Activated naive CD4-positive, alpha-beta T cell treated with anti-CD3 and anti-CD28 coated beads, Interleukin-2, amount 50 U/mL, for 16 hours (primary cell): Measurements from ENCODE around the gene H6PD.

Source experiments
- DNase-seq: peaks from one replicate; pipeline ENCODE4 v3.0.0-alpha.2; 2020

The H6PD gene, protein sequence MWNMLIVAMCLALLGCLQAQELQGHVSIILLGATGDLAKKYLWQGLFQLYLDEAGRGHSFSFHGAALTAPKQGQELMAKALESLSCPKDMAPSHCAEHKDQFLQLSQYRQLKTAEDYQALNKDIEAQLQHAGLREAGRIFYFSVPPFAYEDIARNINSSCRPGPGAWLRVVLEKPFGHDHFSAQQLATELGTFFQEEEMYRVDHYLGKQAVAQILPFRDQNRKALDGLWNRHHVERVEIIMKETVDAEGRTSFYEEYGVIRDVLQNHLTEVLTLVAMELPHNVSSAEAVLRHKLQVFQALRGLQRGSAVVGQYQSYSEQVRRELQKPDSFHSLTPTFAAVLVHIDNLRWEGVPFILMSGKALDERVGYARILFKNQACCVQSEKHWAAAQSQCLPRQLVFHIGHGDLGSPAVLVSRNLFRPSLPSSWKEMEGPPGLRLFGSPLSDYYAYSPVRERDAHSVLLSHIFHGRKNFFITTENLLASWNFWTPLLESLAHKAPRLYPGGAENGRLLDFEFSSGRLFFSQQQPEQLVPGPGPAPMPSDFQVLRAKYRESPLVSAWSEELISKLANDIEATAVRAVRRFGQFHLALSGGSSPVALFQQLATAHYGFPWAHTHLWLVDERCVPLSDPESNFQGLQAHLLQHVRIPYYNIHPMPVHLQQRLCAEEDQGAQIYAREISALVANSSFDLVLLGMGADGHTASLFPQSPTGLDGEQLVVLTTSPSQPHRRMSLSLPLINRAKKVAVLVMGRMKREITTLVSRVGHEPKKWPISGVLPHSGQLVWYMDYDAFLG

DNA sequence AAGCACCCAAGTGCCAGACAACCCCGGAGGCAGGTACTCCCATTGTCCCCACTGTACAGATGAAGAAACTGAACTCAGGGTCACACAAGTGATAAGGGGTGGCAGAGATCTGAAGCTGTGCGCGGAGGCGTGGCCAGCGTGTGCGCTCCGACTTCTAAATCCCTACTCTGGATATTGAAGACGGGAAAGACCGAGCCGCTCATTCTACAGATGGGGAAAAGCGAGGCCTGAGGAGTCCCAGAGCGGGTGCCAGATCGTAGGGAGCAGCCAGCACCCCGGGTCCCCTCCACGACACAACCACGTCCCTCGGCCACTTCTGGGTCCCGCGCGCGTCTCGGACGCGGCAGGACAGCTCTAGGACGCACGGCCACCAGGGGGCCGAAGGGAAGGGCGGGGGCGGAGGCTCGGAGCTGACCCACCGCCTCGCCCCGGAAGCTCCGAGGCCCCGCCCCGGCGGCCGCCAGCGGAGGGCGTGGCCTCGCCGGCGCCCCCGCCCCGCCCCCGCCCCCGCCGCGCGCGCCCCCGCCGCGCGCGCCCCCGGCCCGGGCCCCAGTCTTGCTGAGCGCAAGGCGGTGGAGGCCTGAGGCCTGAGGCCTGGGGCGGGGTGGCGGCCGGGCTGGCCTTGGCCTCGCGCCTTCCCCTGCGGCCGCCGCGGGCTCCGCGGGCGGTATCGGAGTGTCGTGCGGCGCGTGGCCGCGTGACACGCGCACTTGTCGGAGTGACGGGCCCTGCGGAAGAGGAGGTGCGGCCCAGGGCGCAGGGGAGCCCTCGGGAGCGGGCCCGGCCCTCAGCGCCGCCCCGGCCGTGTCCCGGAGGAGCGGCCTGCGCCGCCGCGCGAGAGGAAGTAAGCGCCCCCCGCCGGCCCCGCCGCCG lies at the start of gene H6PD:
Gene H6PD, plus strand, starts transcription at position 552 of the 873 bp plus-strand sequence. CDS start 10,161 bp downstream, outside the sequence.
- DNase-seq = peak; percentile 70

DNA sequence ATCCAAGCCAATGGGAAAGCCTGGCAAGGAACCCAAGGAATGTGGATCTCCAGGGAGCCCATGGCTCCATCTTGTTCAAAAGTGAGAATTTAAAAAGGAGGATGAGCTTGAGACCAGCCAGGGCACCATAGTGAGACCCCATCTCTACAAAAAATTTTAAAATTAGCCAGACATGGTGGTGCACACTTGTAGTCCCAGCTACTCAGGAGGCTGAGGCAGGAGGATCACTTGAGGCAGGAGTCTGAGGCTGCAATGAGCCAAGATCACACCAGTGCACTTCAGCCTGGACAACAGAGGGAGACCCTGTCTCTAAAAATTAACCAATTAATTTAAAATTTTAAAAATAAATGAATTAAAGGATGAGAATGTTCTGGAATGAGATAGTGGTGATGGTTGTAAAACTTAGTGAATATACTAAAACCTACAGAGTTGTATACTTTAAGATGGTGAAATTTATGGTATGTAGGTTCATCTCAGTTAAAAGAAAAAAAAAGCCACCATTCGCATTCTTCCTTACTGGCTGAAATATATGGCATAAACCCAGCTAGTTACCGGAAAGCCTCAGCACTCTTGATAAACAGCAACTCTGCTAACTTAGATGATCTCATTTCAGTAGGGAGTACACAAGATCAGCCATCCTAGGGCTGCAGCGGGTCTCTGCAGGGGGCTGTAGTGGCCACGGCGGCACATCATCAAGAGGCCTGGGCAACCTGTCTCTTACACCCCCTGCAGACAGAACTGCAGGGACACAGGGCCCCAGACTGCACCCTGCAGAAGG lies 48.3 kb upstream of the H6PD start:
- DNase-seq = no peak

DNA sequence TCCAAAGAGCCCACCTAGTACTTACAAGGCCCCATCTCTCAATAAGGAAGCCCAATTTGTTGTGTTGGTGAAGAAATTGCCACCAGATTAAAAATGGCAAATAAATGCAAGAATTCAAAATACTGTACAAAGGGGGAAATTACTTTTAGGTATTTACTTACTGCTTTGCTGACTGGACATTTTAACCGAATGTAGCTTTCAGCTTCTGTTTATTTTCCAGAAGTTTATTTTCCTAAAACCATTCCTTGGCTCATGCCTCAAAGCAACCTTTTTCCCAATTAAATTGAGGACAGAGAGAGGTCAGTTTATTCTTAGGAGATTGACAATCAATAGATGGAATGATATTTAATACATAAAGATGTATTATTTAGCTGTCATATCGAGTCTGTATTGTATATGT lies 47.6 kb upstream of the H6PD start:
- no peak for DNase-seq

DNA sequence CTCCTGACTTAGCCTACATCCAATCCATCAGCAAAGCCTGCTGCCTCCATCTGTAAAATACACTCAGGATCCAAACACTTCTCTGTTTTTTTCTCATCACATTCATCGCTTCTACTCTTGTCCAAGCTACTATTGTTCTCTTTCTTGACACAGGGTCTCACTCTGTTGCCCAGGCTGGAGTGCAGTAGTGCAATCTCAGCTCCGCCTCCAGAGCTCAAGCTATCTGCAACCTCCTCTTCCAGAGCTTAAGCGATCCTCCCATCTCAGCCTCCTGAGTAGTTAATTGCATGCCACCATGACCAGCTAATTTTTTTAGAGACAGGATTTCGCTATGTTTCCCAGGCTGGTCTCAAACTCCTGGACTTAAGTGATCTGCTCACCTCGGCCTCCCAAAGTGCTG lies 44.3 kb upstream of the H6PD start:
- DNase-seq = no peak

DNA sequence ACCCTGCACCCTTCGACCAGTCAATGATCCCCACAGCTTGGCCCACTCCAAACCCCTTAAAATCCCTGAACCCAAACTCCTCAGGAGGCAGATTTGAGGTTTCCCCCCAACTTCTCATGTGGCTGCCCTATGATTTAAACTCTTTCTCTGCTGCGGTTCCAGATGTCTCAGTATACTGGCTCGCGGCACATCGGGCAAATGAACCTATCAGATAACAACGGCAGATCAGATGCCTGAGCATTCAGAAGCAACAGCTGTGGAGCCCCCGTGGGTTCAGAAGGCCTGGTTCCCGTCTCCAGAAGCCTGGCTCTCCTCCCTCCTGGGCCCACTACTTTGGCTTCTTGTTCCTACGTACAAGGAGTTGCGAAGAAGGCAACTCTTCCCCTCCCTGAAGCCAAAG lies 43.3 kb upstream of the H6PD start:
- DNase-seq = no peak

DNA sequence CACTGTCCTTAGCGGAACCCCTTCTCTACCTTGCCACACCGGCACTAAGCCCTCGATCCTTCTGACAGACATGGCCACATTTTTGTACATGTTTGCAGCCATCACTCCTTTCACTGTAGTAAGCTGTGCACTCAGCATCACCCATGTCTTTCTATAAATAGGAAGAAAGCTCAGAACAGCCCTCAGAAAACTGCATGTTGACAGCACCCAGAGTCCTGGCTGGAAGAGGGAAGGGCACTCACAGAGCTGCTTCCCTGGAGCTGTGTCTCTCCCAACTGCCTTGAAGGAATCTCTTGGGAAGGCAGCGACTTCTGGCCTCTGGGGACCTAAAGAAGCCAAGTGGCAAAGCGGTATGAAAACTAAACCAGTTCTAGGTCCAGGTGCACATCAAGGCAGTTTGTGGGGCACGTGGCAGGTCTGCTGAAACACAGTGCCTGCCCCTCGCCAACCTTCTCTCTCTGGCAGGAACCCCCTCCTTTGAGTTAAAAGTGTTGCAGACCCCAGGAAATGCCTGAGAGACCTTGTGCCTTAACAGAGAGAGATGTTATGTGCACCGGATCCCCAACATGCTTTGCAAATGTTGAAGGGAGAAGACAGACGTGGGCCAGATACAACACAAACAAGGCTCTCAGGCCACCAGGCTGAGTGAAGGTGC lies 41.9 kb upstream of the H6PD start:
- no peak for DNase-seq

DNA sequence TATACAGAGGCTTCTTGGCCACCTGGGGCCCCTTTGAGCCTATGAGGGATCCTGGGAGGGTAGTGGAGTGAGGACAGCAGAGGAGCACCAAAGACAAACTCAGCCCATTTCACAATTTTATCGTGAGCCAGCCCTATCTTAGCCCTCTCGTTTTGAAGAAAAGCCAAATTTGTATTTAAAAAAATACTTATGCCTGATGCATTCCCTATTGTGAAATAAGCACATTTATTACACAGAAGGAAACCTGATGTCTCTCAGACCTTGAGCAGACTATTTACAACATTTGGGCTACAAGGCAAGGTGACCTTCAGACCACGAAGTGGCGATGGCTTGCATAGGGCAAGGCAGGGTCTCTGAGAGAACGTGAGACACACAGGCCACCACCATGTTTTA lies 41.3 kb upstream of the H6PD start:
- no peak for DNase-seq

DNA sequence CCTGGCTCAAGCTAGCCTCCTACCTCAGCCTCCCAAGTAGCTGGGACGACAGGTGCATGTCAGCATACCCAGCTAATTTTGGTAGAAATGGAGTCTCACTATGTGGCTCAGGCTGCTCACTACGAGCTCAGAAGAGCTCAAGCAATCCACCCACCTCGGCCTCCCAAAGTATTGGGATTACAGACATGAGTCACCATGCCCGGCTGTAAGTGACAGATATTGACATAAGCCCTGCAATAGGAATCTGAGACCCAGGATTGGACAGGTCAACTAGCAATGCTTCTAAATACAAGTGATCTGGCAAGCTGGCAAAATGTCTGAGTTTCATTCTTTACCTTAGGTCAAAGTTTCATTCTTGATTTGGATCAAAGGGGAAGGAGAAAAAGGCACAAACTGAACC lies 40.5 kb upstream of the H6PD start:
- no peak for DNase-seq

DNA sequence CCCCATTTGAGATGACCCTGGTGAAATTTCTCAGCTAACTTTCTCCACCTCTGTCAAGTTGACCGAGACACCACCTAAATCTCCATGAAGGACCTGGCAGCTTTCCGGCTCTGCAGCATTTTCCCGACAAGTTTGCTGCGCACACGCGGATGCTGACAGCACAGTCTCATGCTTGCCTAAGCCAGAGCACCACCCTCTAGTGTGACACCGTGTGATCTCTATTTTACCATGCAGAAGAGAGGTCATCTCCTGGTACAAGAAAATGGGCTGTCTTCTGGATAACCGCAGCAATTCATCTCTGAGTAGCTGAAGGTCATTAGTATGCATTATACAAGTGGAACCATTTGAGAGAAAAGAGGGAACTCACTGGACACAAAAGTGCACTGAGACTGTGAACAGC lies 38.9 kb upstream of the H6PD start:
- no peak for DNase-seq

DNA sequence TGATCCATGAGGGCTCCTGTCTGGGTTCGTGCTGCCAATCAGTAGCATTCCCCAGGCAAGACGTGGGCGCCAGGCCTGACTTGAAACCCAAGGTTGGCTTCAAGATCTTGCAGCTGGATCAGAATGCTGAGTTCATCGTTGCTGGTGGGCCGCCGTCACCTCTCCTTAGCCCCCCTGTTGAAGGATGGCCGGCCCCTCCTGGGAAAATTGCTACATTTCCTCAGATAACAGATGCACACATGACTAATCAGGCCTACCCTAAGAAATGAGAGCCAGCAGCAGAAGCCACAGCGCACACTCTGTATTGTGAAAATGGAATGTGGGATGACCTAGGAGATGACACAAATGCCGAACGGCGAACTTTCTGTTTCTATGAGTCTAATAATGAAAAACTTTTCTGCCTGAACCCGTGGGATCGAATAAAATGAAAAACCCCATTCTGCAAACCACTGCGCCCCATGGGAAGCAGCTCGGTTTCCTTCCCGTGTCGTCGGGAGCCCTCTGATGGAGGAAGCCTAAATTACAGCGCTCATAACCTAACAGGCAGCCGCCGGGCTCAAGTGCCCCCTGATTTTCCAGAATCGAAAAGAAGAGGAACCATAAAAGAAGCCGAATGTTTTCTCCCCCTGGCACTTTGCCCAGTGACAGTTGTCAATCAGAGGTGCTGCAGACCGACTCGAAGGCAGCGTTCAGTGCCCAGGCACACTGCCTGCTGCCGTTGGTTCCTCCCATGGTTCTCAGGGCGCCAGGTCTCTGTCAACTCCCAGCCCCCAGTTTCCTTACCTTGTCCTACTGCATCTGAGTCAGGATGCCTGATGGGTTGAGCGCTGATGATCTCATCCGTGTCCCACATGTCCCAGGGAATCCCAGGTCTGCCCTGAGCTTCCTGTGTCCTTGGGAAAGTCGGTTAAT lies 38.2 kb upstream of the H6PD start:
- peak; percentile 57 for DNase-seq

DNA sequence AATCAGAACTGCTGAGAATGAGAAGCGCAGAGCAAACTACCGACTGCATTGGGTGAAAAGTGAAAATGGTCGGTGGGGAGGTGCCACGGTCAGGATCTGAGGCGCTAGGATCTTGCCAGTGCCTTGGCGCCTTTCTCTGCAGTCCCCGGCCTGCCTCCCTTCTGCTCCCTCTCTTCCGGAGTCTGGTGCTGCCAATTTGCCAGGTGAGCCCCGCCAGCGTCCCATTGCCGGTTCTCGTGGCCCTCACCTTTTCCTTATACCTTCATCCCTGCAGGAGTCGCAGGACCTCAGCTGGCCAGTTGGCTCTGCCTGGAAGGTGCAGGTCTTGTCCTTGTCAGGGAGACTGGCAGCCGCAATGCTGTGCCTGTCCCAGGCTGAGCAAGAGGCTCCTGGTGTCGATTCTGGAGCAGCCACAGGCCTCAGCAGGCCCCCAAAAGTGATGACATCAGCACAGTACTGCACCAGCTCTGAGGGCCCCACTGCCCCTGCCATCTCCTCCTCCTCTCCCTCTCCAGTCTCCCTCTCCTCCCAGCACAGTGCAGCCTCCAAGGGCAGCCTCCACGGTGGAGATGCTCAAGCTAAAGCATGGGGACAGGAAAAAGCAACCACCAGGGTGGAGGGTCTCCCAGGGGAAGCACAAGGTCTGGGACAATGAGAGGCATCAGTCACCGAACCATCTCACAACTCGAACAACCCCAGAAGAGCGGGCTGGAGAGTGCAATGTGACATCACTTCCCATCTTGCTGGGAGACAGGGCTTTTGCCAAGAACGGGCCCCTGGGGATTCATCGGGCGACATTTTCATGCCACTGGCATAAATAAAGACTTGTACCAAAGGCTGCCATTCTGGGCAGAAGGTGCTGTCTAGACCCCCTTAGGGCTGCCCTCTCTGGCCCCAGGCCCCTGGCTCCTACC lies 37.1 kb upstream of the H6PD start:
- no peak for DNase-seq

DNA sequence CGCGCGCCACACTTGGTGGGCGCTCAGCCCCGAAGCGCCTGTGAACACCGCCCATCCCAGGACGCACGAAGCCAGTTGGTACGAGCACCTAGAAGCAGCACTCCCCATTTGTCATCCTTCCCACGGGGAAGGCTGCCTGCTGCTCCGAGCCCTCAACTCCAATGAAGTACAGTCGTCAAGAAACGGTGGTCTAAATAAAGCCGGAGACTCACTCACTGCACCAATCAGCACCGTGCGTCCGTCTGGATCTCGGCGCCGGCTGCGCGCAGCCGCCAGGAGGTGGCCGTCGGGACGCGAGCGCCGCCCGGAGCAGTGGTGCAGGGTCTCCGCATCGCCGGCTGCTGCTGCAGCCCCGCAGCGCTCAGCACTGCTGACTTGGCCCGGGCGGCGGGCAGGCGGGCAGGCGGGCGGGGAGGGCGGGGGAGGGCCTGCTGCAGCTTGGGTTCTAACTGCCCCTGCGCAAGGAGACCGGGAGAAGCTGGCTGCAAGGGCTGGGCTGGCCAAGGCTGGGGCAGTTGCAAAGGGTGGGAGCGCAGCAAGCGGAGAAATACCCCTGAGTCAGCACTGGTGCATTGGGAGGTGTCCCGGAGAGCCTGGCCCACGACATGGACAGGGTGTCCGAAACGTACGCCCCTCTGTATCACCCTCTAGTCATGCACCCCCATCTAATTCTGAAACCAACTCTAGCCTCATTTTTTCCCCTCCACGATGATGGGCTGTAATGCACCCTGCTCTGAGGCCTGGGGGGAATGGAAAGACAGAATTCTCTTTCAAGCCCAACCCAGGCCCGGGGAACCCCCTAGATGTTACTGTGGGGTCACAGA lies 35.8 kb upstream of the H6PD start:
- DNase-seq = no peak

DNA sequence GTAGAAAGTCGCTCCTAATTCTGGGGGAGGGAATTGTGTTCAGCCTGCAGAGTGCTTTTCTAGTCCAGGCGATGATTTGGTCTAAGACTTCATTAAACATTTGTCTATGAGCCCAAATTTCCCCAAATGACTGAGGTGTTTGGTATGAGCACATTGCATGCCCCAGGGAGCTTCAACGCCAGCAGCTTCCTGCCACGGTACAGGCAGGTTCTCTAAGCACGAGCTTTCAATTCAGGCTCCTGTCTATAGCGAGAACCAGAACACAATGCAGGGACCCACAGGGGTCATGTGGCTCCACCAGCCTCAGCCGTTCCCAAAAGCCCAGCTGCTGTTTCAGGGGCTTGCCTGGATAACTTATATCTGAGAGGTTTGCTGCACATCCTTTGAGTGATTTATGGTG lies 34.1 kb upstream of the H6PD start:
- no peak for DNase-seq

DNA sequence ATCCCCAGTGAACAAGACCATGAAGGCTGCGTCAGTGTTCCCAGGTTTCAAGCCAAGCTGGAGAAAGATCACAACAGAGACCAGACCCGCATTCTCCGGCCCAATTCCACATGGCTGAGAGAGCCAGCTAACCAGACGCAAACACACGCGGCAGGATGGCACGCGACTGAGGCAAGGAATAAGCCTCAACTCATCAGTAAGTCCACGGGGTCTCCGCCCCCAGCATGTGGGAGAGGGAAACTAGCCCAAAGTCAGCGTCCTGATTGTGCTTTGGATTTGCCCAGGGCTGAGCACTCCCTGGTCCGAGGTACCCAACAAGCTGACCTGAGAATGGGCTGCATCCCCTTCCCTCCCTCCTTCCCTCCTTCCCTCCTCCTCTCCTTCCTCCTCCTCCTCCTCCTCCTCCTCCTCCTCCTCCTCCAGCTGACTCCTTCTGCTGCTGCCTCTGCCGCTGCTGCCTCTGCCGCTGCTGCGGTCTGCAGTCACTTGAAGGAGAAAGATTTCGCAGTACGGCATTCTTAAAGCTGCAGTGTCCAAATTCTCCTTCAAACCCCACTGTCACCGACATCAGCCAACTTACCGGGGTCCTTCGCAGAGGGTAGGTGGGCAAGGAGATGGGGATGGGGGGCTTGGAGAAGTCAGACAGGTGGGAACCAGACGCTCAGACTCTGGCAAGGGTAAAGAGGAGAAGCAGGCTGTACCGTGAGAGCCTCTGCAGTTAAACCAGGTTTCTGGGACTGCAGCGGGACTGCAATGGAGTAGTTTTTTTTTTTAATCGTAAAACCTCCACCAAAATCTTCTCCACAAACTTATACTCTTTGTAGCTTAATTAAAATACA lies 33.0 kb upstream of the H6PD start:
- DNase-seq = no peak

DNA sequence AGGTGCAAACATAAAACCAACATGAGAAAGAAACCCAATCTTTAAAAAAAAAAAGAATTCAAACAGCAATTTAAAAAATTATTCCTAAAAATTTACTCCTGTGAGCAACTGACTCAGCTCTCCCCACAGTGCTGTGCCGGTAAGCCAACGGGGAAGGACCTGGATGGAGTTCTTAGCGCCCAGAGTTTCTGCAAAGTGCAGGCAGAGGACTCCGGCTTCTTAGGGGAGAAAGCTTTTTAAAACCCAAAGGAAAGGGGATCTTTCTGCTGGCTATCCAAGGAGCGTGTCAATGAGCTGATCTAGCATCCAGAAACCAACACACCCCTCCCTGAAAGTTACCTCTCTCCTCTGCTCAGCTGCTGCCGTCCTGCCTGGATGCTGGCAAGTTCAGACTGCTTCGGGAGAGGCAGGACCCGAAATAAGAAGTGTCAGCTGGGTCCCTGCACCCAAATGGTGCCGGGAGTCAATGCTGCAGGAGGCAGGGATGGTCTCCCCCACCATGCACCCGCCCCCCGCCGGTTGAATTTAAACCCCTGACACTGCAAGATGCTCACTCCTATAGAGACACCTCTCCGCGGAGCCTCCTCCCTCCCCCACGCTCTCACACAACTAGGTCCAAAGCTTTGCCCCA lies 32.2 kb upstream of the H6PD start:
- no peak for DNase-seq

DNA sequence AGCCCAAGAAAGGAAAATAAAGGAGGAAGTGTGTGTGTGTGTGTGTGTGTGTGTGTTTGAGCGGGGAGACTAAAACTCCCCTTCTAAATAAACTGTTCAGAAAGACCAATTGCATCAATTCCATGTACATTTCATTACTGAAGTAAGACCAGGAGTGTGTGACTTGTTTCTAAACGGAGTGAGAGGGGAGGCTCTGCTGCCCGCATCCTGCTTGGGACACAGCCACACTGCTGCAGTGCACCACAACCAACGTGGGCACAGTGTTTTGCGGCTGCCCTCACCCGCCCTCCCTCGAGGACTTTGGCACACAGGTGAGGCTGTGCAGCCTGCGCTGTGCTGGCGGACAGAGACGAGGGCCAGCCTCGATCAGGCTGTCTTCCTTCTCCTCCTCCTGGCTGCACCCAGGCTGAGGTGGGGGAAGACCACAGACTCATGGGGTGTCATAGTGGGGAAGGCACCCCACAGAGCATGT lies 31.0 kb upstream of the H6PD start:
- no peak for DNase-seq

DNA sequence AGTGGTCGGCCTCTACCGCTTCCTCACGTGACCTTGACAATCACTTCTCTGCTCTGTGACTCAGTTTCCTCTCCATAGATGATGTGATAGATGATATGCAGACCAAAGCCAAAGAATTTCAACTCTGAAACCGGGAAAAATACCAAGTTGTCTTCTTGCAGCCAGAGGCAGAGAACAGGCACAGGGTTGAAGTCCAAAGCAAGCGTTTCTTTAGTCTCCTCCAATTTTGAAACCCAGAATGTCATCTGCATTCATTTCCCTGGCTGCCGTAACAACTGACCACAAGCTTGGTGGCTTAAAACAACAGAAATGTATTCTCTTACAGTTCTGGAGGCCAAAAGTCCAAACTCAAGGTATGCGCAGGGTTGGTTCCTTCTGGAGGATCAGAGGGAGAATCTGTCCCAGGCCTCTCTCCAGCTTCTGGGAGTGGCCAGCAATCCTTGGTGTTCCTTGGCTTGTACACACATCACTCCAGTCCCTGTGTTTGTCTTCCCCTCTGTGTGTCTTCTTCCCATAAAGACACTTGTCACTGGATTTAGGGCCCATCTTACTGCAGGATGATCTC lies 30.3 kb upstream of the H6PD start:
- DNase-seq = no peak
